IMR-90 (cell line): ENCODE data around the gene FDX1. TPM values are rescaled to one million over a fixed set of nuclear protein-coding genes. Genes with fewer than 3 reads are reported as not detected.
A peak's percentile ranks its signal among the peaks of the same experiment; 100 is the strongest.
"Not testable (repeated sequence)": the region's sequence is repeated elsewhere in the genome, so short reads cannot be mapped to it uniquely, and the experiment has no call there.

Experiments used
- ATAC-seq: fragments of 200-7000 bp; cut with Tn5 transposase; 2 replicates; pipeline ENCODE4 v1.9.1; 2020; ENCODE audit warnings: low read depth, mild to moderate bottlenecking, moderate library complexity
- BruUV-seq: library from RNA; stranded (reverse); fragments of 400-500 nt; replicated peaks from 2 replicates; lab custom pipeline; 2021; lab: Mats Ljungman, UMichigan
- CTCF ChIA-PET: fragments of 300-600 bp; formaldehyde crosslinking; extraction: SDS; loops from one replicate; lab custom pipeline; 2021; ENCODE audit warnings: antibody characterized with exemption; lab: Yijun Ruan, JAX
- POLR2A ChIA-PET: fragments of 300-600 bp; sonication (Branson Sonifier 250); formaldehyde crosslinking; loops from one replicate; lab custom pipeline; 2022; ENCODE audit warnings: antibody characterized with exemption; ENCODE audit not compliant: unreplicated experiment; lab: Charles Lee
- DNase-seq: peaks from one replicate; pipeline ENCODE4 v3.0.0; 2013
- H2AFZ ChIP-seq: replicated peaks from 2 replicates; pipeline ENCODE3; 2013; ENCODE audit warnings: low read length, mild to moderate bottlenecking; ENCODE audit not compliant: poor library complexity
- H2AK5ac ChIP-seq: 2 replicates; pipeline ENCODE4 v1.6.1; 2013; ENCODE audit warnings: low read depth, low read length, inconsistent platforms
- H2AK9ac ChIP-seq: replicated peaks from 2 replicates; pipeline ENCODE3; 2013; ENCODE audit warnings: mild to moderate bottlenecking, low read depth, low read length, moderate library complexity; ENCODE audit not compliant: poor library complexity
- H2BK120ac ChIP-seq: 2 replicates; pipeline ENCODE4 v1.6.1; 2013; ENCODE audit warnings: low read depth, low read length, inconsistent platforms
- H2BK15ac ChIP-seq: 3 replicates; pipeline ENCODE4 v1.6.1; 2013; ENCODE audit warnings: low read depth, low read length, inconsistent platforms
- H2BK20ac ChIP-seq: 2 replicates; pipeline ENCODE4 v1.6.1; 2013; ENCODE audit warnings: low read depth, mild to moderate bottlenecking, inconsistent platforms, low read length, moderate library complexity
- H2BK5ac ChIP-seq: 2 replicates; pipeline ENCODE4 v1.6.1; 2013; ENCODE audit warnings: mild to moderate bottlenecking, low read depth, low read length, inconsistent platforms; ENCODE audit not compliant: poor library complexity, severe bottlenecking
- H3K14ac ChIP-seq: replicated peaks from 2 replicates; pipeline ENCODE4 v1.6.1; 2013; ENCODE audit warnings: low read depth, low read length, inconsistent platforms
- H3K18ac ChIP-seq: 2 replicates; pipeline ENCODE4 v1.6.1; 2013; ENCODE audit warnings: low read depth, low read length, control low read depth
- H3K23ac ChIP-seq: 2 replicates; pipeline ENCODE4 v1.6.1; 2013; ENCODE audit warnings: low read depth, low read length, inconsistent platforms
- H3K27ac ChIP-seq: 2 replicates; pipeline ENCODE4 v1.5.1; 2013; ENCODE audit warnings: mild to moderate bottlenecking, control low read depth, low read length; ENCODE audit not compliant: insufficient read depth
- H3K27me3 ChIP-seq: 2 replicates; pipeline ENCODE4 v1.6.1; 2013; ENCODE audit warnings: low read length; ENCODE audit not compliant: control insufficient read depth, insufficient read depth
- H3K36me3 ChIP-seq: 2 replicates; pipeline ENCODE4 v1.6.1; 2013; ENCODE audit warnings: low read length, mixed read lengths; ENCODE audit not compliant: control insufficient read depth, insufficient read depth
- H3K4ac ChIP-seq: 2 replicates; pipeline ENCODE4 v1.6.1; 2013; ENCODE audit warnings: low read depth, low read length, inconsistent platforms
- H3K4me1 ChIP-seq: 2 replicates; pipeline ENCODE4 v1.6.1; 2013; ENCODE audit warnings: low read length, mixed read lengths; ENCODE audit not compliant: control insufficient read depth, insufficient read depth
- H3K4me2 ChIP-seq: 2 replicates; pipeline ENCODE4 v1.6.1; 2013; ENCODE audit warnings: low read depth, mild to moderate bottlenecking, control low read depth, low read length, moderate library complexity
- H3K4me3 ChIP-seq: 2 replicates; pipeline ENCODE4 v1.5.1; 2013; ENCODE audit warnings: low read depth, mild to moderate bottlenecking, control low read depth, low read length, moderate library complexity; ENCODE audit not compliant: insufficient read depth
- H3K56ac ChIP-seq: 2 replicates; pipeline ENCODE4 v1.6.1; 2013; ENCODE audit warnings: low read length, inconsistent platforms; ENCODE audit not compliant: insufficient read depth; ENCODE audit errors: extremely low read depth
- H3K79me1 ChIP-seq, 2 experiments: 2 replicates each; pipeline ENCODE4 v1.6.1; 2013; ENCODE audit warnings: low read length in 2 of 2, inconsistent platforms in 1 of 2, low read depth in 1 of 2
- H3K9ac ChIP-seq: 2 replicates; pipeline ENCODE4 v1.6.1; 2013; ENCODE audit warnings: low read depth, low read length, control low read depth
- H3K9me1 ChIP-seq: 2 replicates; pipeline ENCODE4 v1.6.1; 2013; ENCODE audit warnings: low read length, inconsistent platforms; ENCODE audit not compliant: insufficient read depth
- H3K9me3 ChIP-seq: 2 replicates; pipeline ENCODE4 v1.6.1; 2013; ENCODE audit warnings: low read length; ENCODE audit not compliant: control insufficient read depth, insufficient read depth
- H4K20me1 ChIP-seq: 2 replicates; pipeline ENCODE4 v1.6.1; 2013; ENCODE audit warnings: low read length, inconsistent platforms; ENCODE audit not compliant: insufficient read depth
- H4K5ac ChIP-seq: 2 replicates; pipeline ENCODE4 v1.6.1; 2013; ENCODE audit warnings: mild to moderate bottlenecking, low read depth, low read length, control low read depth
- H4K8ac ChIP-seq, 2 experiments: 2 replicates each; pipeline ENCODE4 v1.6.1; 2013; ENCODE audit warnings: low read depth in 2 of 2, low read length in 2 of 2, control low read depth in 1 of 2, inconsistent platforms in 1 of 2
- H4K91ac ChIP-seq: 2 replicates; pipeline ENCODE4 v1.6.1; 2013; ENCODE audit warnings: low read depth, low read length, inconsistent platforms; ENCODE audit not compliant: insufficient read depth
- MAFK ChIP-seq: IDR thresholded peaks from 2 replicates; pipeline ENCODE4 v1.6.1; 2012; ENCODE audit warnings: low read depth, low read length, improper control_type of control experiment
- WGBS, 2 experiments: methylation state at CpG; one replicate each; pipeline versions ENCODE4 v1.1.5 to v1.1.7; 2013; ENCODE audit warnings: missing lambda C conversion rate in 2 of 2; ENCODE audit not compliant: insufficient read length in 1 of 2; ENCODE audit errors: extremely low coverage in 2 of 2; 5-methylcytosine and 5-hydroxymethylcytosine counted together
- dilution Hi-C: fragments of 300-500 bp; cut with HindIII; formaldehyde crosslinking; loops from one replicate; pipeline ENCODE4 v1.14.3; 2018; ENCODE audit warnings: low sequenced_read_pairs; ENCODE audit not compliant: unreplicated experiment
- in situ Hi-C: fragments of 300-500 bp; cut with MboI; formaldehyde crosslinking; loops from 3 replicates; pipeline ENCODE4 v1.14.3; 2019; ENCODE audit warnings: low sequenced_read_pairs, inconsistent platforms, mixed read lengths
- intact Hi-C: fragments of 100-400 bp; cut with micrococcal nuclease; formaldehyde crosslinking; loops from 2 replicates; pipeline ENCODE4 v1.10.0; 2022
- polyA plus RNA-seq, 3 experiments: library from polyadenylated mRNA; depleted of rRNA; stranded (reverse); fragments of >200 nt; gene quantifications; 2 replicates each; pipeline ENCODE4 v1.2.3, GENCODE V29; 2012; ENCODE audit warnings: low replicate concordance in 1 of 3
- total RNA-seq: library from RNA; depleted of rRNA; stranded (reverse); fragments of >200 nt; gene quantifications from 2 replicates; pipeline ENCODE4 v1.2.3, GENCODE V29; 2012

Gene FDX1
- total and polyA plus RNA-seq, 2 of the 4 experiments (the other 2 are of a cell fraction) = 4.3 to 5.1 TPM

DNA sequence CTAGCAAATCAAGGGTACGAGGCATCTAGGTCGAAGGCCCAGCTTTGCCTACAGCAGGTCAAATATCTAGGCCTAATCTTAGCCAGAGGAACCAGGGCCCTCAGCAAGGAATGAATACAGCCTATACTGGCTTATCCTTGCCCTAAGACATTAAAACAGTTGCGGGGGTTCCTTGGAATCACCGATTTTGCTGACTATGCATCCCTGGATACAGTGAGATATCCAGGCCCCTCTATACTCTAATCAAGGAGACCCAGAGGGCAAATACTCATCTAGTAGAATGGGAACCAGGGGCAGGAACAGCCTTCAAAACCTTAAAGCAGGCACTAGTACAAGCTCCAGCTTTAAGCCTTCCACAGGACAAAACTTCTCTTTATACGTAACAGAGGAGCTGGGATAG is 26.2 kb upstream of the FDX1 start:
- H2AK9ac ChIP-seq, H4K8ac ChIP-seq, H2BK20ac ChIP-seq, H3K18ac ChIP-seq, H3K4me1 ChIP-seq, H2AK5ac ChIP-seq, H3K23ac ChIP-seq, H3K4ac ChIP-seq, H3K4me3 ChIP-seq, dilution Hi-C loops, H3K27me3 ChIP-seq, H4K5ac ChIP-seq, H2BK5ac ChIP-seq, in situ Hi-C loops, H3K9me1 ChIP-seq, POLR2A ChIA-PET, H3K9ac ChIP-seq, H3K9me3 ChIP-seq, H3K36me3 ChIP-seq, H3K4me2 ChIP-seq, DNase-seq, H2BK120ac ChIP-seq, H4K20me1 ChIP-seq, H4K91ac ChIP-seq, H2AFZ ChIP-seq, H3K27ac ChIP-seq, H3K56ac ChIP-seq, BruUV-seq, H2BK15ac ChIP-seq, H3K14ac ChIP-seq, intact Hi-C loops, CTCF ChIA-PET, ATAC-seq, H3K79me1 ChIP-seq: not testable (repeated sequence)
- peak; percentile 77 for TF ChIP-seq MAFK
- WGBS, 2 experiments = no CpG with 5 or more reads among the region's 5 CpGs

DNA sequence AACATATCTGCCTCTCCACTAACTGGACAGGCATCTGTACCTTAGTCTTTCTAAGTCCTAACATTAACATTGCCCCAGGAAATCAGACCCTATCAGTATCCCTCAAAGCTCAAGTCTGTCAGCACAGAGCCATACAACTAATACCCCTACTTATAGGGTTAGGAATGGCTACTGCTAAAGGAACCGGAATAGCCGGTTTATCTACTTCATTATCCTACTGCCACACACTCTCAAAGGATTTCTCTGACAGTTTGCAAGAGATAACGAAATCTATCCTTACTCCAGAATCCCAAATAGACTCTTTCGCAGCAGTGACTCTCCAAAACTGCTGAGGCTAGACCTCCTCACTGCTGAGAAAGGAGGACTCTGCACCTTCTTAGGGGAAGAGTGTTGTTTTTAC is 24.1 kb upstream of the FDX1 start:
- H3K79me1 ChIP-seq, dilution Hi-C loops, H3K27ac ChIP-seq, H3K23ac ChIP-seq, H3K18ac ChIP-seq, H2AK5ac ChIP-seq, H4K20me1 ChIP-seq, in situ Hi-C loops, H2BK120ac ChIP-seq, intact Hi-C loops, BruUV-seq, H2BK5ac ChIP-seq, H3K4me1 ChIP-seq, H3K27me3 ChIP-seq, H3K4me3 ChIP-seq, CTCF ChIA-PET, H4K8ac ChIP-seq, H2AFZ ChIP-seq, H2BK20ac ChIP-seq, H3K4ac ChIP-seq, H3K56ac ChIP-seq, H3K9me3 ChIP-seq, H3K9me1 ChIP-seq, H3K4me2 ChIP-seq, H3K14ac ChIP-seq, H2BK15ac ChIP-seq, H3K9ac ChIP-seq, H4K91ac ChIP-seq, H3K36me3 ChIP-seq, ATAC-seq, H2AK9ac ChIP-seq, H4K5ac ChIP-seq, POLR2A ChIA-PET, DNase-seq: not testable (repeated sequence)
- WGBS, 2 experiments = no CpG with 5 or more reads among the region's 4 CpGs
